DOHH2 (cell line): ENCODE measurements around the gene ZNF770.

Experiments used
- H3F3A ChIP-seq: fragments of 200-600 bp; sonication (generic), shearing (Covaris generic); 2 replicates; pipeline ENCODE4 v1.6.0; 2016; ENCODE audit warnings: antibody characterized with exemption, mild to moderate bottlenecking; ENCODE audit not compliant: control insufficient read depth, insufficient read depth
- H3K27ac ChIP-seq: fragments of 200-600 bp; sonication (generic); 2 replicates; pipeline ENCODE4 v1.5.1; 2014; ENCODE audit warnings: low read depth, mild to moderate bottlenecking, low read length, moderate library complexity
- H3K27me3 ChIP-seq: fragments of 200-600 bp; sonication (generic); 2 replicates; pipeline ENCODE4 v1.6.1; 2014; ENCODE audit warnings: mild to moderate bottlenecking, low read length, mixed read lengths; ENCODE audit not compliant: control insufficient read depth
- H3K36me3 ChIP-seq: fragments of 200-600 bp; sonication (generic); 2 replicates; pipeline ENCODE4 v1.6.1; 2014; ENCODE audit warnings: mild to moderate bottlenecking, low read length, moderate library complexity, mixed read lengths; ENCODE audit not compliant: control insufficient read depth
- H3K4me1 ChIP-seq: fragments of 200-600 bp; sonication (generic); 2 replicates; pipeline ENCODE4 v1.6.1; 2014; ENCODE audit warnings: mild to moderate bottlenecking, low read length, mixed read lengths; ENCODE audit not compliant: control insufficient read depth
- H3K4me2 ChIP-seq: fragments of 200-600 bp; sonication (generic); 2 replicates; pipeline ENCODE4 v1.6.0; 2014; ENCODE audit warnings: mild to moderate bottlenecking, low read length, moderate library complexity
- H3K4me3 ChIP-seq: fragments of 200-600 bp; sonication (generic); 2 replicates; pipeline ENCODE4 v1.5.1; 2014; ENCODE audit warnings: mild to moderate bottlenecking, low read length, mixed read lengths
- H3K79me2 ChIP-seq: fragments of 200-600 bp; sonication (generic); 2 replicates; pipeline ENCODE4 v1.6.1; 2014; ENCODE audit warnings: mild to moderate bottlenecking, low read length, mixed read lengths; ENCODE audit not compliant: control insufficient read depth
- H3K9me2 ChIP-seq: fragments of 200-600 bp; sonication (generic); replicated peaks from 2 replicates; pipeline ENCODE4 v1.6.1; 2014; ENCODE audit warnings: mild to moderate bottlenecking, low read length, mixed read lengths; ENCODE audit not compliant: control insufficient read depth
- H3K9me3 ChIP-seq: fragments of 200-600 bp; sonication (generic); 2 replicates; pipeline ENCODE4 v1.6.1; 2014; ENCODE audit warnings: antibody characterized with exemption, low read length, mixed read lengths; ENCODE audit not compliant: control insufficient read depth, insufficient read depth
- H4K20me1 ChIP-seq: fragments of 200-600 bp; sonication (generic); 2 replicates; pipeline ENCODE4 v1.6.0; 2014; ENCODE audit warnings: low read depth, mild to moderate bottlenecking, antibody characterized with exemption, low read length, moderate library complexity; ENCODE audit not compliant: control insufficient read depth, insufficient read depth
- EZH2phosphoT487 ChIP-seq: fragments of 200-600 bp; sonication (generic); IDR thresholded peaks from 2 replicates; pipeline ENCODE4 v1.6.1; 2017; ENCODE audit warnings: borderline replicate concordance, mild to moderate bottlenecking, antibody characterized with exemption, low read length, moderate library complexity, mixed read lengths
- TF ChIP-seq, protein P1 (sequence below): fragments of 200-600 bp; sonication (generic); IDR thresholded peaks from one replicate; pipeline ENCODE4 v1.5.1; 2014; ENCODE audit warnings: antibody characterized with exemption, mild to moderate bottlenecking, low read depth, low read length; ENCODE audit not compliant: poor library complexity, severe bottlenecking

ZNF770 gene

DNA sequence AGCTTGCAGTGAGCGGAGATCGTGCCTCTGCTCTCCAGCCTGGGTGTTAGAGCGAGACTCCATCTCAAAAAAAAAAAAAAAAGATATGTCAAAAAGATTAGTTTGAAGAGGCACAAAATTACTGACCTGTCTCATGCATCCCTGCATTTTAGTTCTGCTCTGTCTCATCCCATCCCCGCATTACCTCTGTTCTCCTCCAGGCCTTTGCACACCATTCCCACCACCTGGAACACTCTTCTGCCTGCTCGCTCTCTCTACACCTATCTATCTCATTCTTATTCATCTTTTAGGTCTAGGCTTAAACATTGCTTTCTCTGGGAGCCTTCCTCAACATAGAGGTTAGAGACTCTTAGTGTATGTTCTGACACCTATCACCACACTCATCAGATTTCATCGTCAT is 32.9 kb upstream of the ZNF770 start:
- TF ChIP-seq EZH2phosphoT487: no peak
- TF ChIP-seq, protein P1, sequence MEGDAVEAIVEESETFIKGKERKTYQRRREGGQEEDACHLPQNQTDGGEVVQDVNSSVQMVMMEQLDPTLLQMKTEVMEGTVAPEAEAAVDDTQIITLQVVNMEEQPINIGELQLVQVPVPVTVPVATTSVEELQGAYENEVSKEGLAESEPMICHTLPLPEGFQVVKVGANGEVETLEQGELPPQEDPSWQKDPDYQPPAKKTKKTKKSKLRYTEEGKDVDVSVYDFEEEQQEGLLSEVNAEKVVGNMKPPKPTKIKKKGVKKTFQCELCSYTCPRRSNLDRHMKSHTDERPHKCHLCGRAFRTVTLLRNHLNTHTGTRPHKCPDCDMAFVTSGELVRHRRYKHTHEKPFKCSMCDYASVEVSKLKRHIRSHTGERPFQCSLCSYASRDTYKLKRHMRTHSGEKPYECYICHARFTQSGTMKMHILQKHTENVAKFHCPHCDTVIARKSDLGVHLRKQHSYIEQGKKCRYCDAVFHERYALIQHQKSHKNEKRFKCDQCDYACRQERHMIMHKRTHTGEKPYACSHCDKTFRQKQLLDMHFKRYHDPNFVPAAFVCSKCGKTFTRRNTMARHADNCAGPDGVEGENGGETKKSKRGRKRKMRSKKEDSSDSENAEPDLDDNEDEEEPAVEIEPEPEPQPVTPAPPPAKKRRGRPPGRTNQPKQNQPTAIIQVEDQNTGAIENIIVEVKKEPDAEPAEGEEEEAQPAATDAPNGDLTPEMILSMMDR: no peak
- H3K9me3 ChIP-seq: no peaks in the 10 kb centered on the region
- H3K4me2 ChIP-seq: no peak overlapping the region
- H3K27ac ChIP-seq: no peak overlapping the region
- H3K4me1 ChIP-seq: no peaks in the 10 kb centered on the region
- no peaks in the 10 kb centered on the region for H4K20me1 ChIP-seq
- H3K79me2 ChIP-seq: no peaks in the 10 kb centered on the region
- H3K9me2 ChIP-seq: no peaks in the 10 kb centered on the region
- no peaks in the 10 kb centered on the region for H3F3A ChIP-seq
- no peaks in the 10 kb centered on the region for H3K36me3 ChIP-seq
- H3K27me3 ChIP-seq: no peaks in the 10 kb centered on the region
- H3K4me3 ChIP-seq: no peak overlapping the region

DNA sequence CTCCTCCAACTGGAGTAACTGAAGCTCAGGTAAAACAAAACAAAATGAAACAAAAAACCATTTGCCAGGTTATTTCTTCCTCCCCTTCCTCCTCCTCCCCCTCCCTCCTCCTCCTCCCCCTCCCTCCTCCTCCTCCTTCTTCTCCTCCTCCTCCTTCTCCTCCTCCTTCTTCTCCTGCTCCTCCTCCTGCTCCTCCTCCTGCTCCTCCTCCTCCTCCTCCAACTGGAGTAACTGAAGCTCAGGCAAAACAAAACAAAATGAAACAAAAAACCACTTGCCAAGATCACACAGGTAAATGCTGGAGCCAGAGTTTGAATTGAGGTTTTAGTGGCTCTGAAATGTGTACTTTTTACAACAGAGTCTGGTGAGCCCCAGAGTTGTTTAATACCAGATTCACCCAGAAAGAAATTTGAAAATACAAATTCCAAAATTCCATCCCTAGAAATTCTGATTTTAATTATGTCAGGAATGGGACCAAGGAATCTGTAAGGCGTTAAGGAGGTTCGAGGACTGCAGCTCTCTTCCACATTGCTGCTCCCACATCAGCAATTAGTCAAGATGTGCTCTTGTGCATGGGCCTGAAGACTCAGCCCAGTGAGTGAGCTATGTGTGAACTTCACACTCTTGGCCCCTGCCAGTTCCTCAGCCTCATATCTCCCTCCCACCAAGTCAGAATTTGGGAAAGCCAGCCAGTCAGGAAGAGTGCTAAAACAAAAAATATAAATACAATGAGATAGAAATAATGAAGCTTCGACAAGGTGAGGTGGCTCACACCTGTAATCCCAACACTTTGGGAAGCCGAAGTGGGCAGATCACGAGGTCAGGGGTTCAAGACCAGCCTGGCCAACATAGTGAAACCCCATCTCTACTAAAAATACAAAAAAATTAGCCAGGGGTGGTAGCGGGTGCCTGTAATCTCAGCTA is 31.6 kb upstream of the ZNF770 start:
- H3F3A ChIP-seq: no peaks in the 10 kb centered on the region
- no peak for TF ChIP-seq EZH2phosphoT487
- TF ChIP-seq, protein P1: no peak
- no peaks in the 10 kb centered on the region for H3K79me2 ChIP-seq
- no peak overlapping the region for H3K4me3 ChIP-seq
- H3K4me2 ChIP-seq: no peak overlapping the region
- no peaks in the 10 kb centered on the region for H3K9me3 ChIP-seq
- no peak overlapping the region for H3K27ac ChIP-seq
- H3K27me3 ChIP-seq: no peaks in the 10 kb centered on the region; the same call in 1 of the 2 replicates
- H4K20me1 ChIP-seq: no peaks in the 10 kb centered on the region
- H3K4me1 ChIP-seq: no peaks in the 10 kb centered on the region
- no peaks in the 10 kb centered on the region for H3K36me3 ChIP-seq
- H3K9me2 ChIP-seq: no peaks in the 10 kb centered on the region

DNA sequence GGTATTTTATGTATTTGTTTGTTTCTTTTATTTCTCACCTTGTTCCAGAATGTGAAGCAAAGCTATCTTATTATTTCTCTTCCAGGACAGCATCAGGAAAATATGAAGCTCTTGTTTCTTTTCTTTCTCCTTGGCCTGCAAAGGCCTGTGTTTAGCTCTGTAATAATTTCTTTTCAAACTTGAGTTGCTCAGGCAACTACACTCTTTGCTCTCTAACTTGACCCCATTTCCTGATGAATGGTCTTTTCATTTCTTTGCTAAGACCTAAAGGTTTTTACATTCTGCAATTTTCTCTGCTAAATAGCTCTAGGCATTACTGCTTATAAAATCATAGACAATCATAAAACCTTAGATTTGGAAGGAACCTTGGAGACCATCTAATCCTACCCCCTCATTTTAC is 26.2 kb upstream of the ZNF770 start:
- H3K4me2 ChIP-seq: no peak overlapping the region
- no peaks in the 10 kb centered on the region for H3F3A ChIP-seq
- H3K79me2 ChIP-seq: no peaks in the 10 kb centered on the region
- H4K20me1 ChIP-seq: no peaks in the 10 kb centered on the region
- no peak overlapping the region for H3K27ac ChIP-seq
- no peak for TF ChIP-seq EZH2phosphoT487
- TF ChIP-seq, protein P1: no peak
- no peak overlapping the region for H3K4me3 ChIP-seq
- H3K9me2 ChIP-seq: no peaks in the 10 kb centered on the region
- no peaks in the 10 kb centered on the region for H3K9me3 ChIP-seq
- H3K27me3 ChIP-seq: no peaks in the 10 kb centered on the region; the same call in 1 of the 2 replicates
- H3K4me1 ChIP-seq: no peaks in the 10 kb centered on the region
- H3K36me3 ChIP-seq: no peaks in the 10 kb centered on the region
